ENCODE measurements around the gene JUP.

DNA sequence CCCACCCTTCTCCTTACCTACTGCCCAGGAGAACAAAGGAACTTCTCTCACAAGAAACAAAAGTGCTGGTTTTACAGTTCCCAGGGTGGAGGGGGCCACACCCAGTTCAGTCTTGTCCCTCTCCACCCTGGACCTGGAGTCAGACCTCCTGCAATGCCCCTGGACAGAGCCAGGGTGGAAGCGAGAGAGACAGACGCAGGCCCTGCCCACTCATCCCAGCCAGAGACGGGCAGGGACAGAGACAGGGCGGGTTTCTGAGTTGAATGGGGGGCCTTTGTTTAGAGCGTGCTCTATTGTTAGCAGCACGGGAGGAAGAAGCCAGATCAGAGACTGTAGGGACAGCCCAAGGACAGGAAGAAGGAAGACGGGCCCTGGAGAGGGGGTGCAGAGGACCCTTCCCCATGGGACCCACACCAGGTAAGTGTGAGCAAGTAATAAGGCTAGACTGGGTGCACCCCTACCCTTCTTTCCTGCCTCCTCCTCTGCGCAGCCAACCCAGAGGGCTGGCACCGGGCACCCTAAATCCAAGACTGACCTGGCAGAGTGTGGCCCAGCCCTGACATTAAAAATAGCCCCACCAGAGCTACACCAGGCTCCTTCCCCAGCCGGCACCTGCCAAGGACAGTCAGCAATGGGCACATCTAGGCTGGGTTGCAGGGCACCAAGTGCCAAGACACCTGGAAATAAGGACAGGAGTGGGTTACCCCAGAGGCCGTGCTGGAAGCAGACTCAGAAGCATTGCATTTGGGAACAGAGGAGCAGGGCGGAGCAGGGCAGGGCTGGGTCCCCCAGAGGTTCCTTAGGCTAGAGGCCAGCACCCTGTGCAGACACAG lies 10.9 kb downstream of the JUP start:
- TF ChIP-seq, protein P1, sequence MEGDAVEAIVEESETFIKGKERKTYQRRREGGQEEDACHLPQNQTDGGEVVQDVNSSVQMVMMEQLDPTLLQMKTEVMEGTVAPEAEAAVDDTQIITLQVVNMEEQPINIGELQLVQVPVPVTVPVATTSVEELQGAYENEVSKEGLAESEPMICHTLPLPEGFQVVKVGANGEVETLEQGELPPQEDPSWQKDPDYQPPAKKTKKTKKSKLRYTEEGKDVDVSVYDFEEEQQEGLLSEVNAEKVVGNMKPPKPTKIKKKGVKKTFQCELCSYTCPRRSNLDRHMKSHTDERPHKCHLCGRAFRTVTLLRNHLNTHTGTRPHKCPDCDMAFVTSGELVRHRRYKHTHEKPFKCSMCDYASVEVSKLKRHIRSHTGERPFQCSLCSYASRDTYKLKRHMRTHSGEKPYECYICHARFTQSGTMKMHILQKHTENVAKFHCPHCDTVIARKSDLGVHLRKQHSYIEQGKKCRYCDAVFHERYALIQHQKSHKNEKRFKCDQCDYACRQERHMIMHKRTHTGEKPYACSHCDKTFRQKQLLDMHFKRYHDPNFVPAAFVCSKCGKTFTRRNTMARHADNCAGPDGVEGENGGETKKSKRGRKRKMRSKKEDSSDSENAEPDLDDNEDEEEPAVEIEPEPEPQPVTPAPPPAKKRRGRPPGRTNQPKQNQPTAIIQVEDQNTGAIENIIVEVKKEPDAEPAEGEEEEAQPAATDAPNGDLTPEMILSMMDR (IDR thresholded peaks at IDR 0.05; ENCODE audit: insufficient read depth, low read length, poor library complexity, severe bottlenecking): no peak
- no peak for TF ChIP-seq EZH2phosphoT487 (conservative IDR thresholded peaks at IDR 0.05; ENCODE audit: low read length)

All from SU-DHL-6 (cell line).